HG03025 (cell line): ENCODE data around the gene MAST4.

Experiments
- ATAC-seq: cut with Tn5 transposase; IDR thresholded peaks from one replicate; pipeline ENCODE4 v1.9.1; 2021; ENCODE audit warnings: mild to moderate bottlenecking, moderate library complexity; ENCODE audit not compliant: unreplicated experiment, low FRiP score

The MAST4 gene

GRCh38 chr5:66829358-66829674 lies 233.1 kb downstream of the MAST4 start:
- ATAC-seq: no peak

GRCh38 chr5:66829826-66830225 lies 233.6 kb downstream of the MAST4 start:
- no peak for ATAC-seq

- no peak for ATAC-seq
Observed at GRCh38 chr5:66830636-66831035, 234.4 kb downstream of the MAST4 start.

GRCh38 chr5:66839636-66840185 lies 243.5 kb downstream of the MAST4 start:
- no peak for ATAC-seq

- peak; percentile 98 for ATAC-seq
Observed at GRCh38 chr5:66840511-66841013, 244.4 kb downstream of the MAST4 start.

DNA sequence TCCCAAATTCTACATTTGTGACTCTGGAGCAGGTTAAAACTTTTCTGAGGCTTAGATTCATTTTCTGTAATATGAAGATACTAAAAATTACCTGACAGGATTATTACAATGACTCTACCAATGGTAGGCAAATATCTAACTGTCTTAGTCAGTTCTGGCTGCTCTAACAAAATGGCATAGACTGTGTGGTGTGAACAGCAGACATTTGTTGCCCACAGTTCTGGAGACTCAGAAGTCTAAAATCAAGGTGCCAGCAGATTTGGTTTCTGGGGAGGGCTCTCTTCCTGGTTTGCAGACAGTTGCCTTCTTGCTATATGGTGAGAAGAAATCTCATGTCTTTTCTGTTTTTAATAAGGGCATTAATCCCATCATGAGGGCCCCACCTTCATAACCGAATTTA lies 245.1 kb downstream of the MAST4 start:
- no peak for ATAC-seq

DNA sequence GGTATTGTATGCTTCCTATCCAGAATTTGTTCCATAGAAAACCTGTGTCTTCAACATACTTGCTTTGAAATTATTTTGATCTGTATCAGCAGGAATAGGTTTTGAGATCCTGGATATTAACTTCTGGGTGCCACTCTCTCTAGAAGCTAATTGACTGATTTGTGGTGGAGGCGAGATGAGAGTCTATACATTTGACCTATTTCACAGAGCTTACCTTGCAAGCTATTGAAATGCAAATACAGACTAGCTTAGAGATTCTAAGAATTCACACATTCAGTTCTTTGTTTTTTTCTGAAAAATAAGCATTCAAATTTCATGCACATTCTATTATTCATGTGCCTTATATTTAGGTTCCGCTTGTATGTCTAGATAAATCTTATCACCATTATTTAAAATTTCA lies 246.3 kb downstream of the MAST4 start:
- no peak for ATAC-seq

DNA sequence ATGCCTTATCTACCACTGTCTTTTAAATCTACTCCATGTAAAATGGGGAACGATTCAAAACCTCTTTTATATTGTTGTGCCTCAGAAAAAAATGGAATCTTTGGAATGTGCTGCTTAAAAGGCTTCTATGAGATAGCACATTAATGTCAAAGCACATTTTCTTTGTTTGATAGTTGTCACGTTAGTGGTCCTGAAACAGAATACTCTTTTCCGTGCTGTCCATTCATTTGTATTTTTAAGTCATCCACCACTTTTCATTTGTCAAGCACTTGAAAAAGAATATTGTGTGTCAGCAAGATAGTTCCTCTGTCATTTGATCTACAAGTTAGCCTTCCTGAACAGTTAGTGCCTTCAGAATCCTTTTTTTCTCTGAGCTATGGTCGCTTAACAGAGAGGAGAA lies 246.9 kb downstream of the MAST4 start:
- ATAC-seq: no peak

DNA sequence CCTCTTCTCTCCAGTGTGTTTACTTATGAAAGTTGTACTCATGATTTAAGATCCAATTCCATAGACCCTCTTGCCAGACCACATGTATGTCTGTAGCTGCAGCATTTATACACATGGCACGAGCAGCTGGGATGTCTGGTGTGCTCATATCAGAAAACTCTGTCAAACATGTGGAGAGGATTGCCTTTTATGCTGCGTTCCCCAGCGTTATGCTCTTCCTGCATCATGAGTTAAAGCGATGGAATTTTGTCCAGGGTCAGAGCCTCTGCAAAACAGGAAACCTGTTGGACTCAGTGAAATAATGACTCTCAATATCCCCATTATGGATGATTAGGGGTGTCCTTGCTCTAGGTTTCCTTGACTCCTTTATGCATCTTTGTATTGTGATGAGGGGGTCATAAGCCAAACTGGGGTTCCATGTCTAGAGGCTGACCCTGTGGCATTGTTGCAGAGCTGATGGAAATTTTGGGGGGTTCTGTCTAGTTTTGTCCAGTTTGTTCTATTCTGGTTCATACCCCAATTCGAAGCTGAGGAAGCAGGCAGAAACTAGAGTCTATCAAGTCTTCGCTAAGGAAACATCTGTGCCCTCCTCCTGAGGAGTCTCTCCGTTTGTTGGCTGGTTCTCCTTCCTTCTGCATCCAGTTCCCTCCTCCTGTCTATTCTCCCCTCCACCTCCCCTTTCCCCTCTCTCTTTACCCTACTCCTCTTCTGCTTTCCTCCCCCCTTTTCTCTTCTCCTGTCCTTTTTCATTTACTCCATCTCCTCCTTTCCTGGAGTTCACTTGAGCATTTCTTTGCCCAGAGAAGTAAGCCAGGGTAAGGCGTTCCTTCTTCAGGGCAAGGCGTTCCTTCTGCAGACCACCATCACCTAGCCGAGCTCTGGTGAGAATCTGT lies 252.8 kb downstream of the MAST4 start:
- ATAC-seq: no peak

- no peak for ATAC-seq
Observed at GRCh38 chr5:66849803-66850202, 253.6 kb downstream of the MAST4 start.

GRCh38 chr5:66850354-66851075 lies 254.3 kb downstream of the MAST4 start:
- no peak for ATAC-seq

DNA sequence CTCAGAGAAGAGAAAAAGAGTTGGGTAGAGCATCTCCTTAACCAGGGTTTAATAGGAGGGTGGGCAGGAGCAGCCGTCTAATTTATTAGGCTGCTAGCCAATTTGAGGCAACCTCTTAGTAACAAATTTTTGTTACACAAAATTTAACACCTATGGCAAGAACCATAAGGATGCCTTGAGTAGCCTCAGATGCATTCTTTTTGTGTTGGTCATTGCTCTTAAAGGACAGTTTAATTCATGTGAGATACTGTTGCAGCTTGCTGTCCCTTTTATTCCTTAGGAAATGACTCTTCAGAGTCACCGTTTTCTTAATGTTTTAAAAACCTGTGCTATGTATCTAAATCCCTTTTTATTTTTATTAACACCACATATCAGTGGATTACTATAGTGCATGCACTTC lies 255.1 kb downstream of the MAST4 start:
- ATAC-seq: no peak

GRCh38 chr5:66854416-66854815 lies 258.2 kb downstream of the MAST4 start:
- ATAC-seq: no peak

- ATAC-seq: no peak
Observed at GRCh38 chr5:66856041-66856805, 260.0 kb downstream of the MAST4 start.

GRCh38 chr5:66859526-66859925 lies 263.3 kb downstream of the MAST4 start:
- no peak for ATAC-seq

DNA sequence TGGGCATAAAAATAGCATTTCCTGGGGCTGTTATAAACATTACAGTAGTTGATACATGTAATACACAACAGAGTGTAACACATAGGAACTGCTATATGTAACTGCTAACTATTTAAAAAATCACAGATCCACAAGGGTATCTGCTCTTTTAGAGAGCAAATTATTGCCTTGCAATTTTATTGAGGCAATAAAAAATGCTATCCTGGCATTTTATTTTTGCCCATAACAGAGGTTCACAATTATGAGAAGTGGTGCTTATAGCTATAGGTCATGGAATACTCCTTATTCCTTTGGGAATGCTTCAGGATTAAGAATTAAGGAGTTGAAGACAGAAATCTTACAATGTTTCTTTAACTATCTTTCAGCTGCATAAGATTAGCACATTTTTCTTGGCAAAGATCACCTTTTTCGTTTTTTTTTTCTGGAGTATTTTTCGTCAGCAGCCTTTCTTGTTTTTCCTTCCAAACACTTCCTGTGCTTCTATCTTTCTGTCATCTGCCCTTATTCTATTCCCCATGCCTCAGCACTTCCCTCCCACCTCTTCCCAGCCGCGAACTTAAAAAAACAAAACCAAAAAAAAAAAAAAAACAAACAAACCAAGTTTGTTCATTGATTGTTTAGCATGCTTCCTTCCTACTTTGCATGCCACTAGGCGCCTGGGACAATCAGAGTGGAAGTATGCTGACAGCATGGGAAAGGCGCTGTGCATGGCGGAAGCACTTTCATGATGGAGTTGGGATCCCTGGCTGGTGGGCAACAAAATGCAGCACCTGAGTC lies 264.2 kb downstream of the MAST4 start:
- ATAC-seq: no peak

DNA sequence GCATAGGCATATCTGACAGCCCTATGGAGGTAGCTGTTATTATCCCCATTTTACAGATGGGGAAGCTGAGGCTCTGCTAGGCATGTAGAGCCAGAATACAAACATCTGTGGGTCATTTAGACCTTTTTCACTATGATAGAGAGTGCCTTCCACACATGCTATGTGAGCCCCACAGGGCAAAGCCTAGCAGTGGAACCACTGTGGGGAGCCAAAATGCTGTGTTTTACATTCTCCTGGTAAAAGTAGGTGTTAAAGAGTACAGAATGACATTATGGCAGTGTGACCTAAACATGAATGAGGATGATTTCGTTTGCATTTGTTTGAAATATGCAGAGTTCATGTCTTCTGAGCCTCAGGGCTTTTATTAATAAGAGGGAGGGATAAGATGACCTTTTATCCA lies 265.2 kb downstream of the MAST4 start:
- ATAC-seq: no peak

DNA sequence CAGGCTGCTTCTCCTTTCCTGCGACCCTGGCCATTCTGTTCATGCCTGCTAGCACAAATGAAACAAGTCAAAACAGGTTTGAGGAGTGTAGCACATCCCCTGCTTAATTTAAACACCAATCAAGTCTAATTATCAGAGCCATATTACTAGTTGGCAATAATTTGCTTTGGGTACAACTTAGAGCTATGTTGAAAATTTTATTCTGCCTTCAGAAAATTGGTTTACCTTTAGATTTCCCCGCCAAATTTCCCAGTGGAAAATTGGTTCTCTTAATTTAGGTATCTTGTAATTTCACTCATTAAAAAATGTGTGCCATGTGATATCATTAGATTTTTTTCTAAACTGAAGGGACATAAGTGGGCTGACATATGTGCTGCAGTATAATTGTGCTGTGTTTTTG lies 265.8 kb downstream of the MAST4 start:
- no peak for ATAC-seq

- ATAC-seq: no peak
Observed at GRCh38 chr5:66863243-66864170, 267.3 kb downstream of the MAST4 start.
